ENCODE data around the gene PLIN3.

GRCh38 chr19:4866595-4867424, 657 bp downstream of the PLIN3 start:
- TF ChIP-seq CTCF (conservative IDR thresholded peaks at IDR 0.05; ENCODE audit: low read length) = no peak; the same call in 1 of the 2 replicates
- TF ChIP-seq EZH2phosphoT487 (IDR thresholded peaks at IDR 0.05; ENCODE audit: borderline replicate concordance, low read depth, low read length) = no peak
